ENCODE results near the gene C12orf56. TPM values are rescaled to one million over a fixed set of nuclear protein-coding genes. Genes with fewer than 3 reads are reported as not detected.

C12orf56 gene
- polyA plus RNA-seq, 1 donor from 2014 or later = not detected

GRCh38 chr12:64216239-64216638 is 174.3 kb downstream of the C12orf56 start:
- H3K9me3 ChIP-seq (ENCODE audit: low read length) = peaks cover 5% of the 10 kb centered on the region
- H3K79me2 ChIP-seq (replicated peaks; ENCODE audit: insufficient read depth, low read length) = no peaks in the 10 kb centered on the region
- no peaks in the 10 kb centered on the region for H3F3A ChIP-seq (ENCODE audit: insufficient read depth, low read length, poor library complexity, severe bottlenecking)
- H2AFZ ChIP-seq (ENCODE audit: low read depth, low read length) = no peak overlapping the region
- H3K4me3 ChIP-seq (ENCODE audit: low read length) = no peak overlapping the region
- no peak for TF ChIP-seq SMC3 (conservative IDR thresholded peaks at IDR 0.05; ENCODE audit: poor library complexity)
- no peak for TF ChIP-seq MXI1 (conservative IDR thresholded peaks at IDR 0.05; ENCODE audit: poor library complexity, severe bottlenecking)
- no peak for TF ChIP-seq REST (IDR thresholded peaks at IDR 0.05; ENCODE audit: borderline replicate concordance)
- no peak for TF ChIP-seq EZH2 (IDR thresholded peaks at IDR 0.05; ENCODE audit: borderline replicate concordance, insufficient read depth, low read length, poor library complexity, severe bottlenecking)
- no peak for TF ChIP-seq TAF1 (IDR thresholded peaks at IDR 0.05; ENCODE audit: low read depth)
- no peak for TF ChIP-seq RAD21 (conservative IDR thresholded peaks at IDR 0.05)
- no peak for TF ChIP-seq POLR2AphosphoS5 (IDR thresholded peaks at IDR 0.05)
- TF ChIP-seq, protein P1, sequence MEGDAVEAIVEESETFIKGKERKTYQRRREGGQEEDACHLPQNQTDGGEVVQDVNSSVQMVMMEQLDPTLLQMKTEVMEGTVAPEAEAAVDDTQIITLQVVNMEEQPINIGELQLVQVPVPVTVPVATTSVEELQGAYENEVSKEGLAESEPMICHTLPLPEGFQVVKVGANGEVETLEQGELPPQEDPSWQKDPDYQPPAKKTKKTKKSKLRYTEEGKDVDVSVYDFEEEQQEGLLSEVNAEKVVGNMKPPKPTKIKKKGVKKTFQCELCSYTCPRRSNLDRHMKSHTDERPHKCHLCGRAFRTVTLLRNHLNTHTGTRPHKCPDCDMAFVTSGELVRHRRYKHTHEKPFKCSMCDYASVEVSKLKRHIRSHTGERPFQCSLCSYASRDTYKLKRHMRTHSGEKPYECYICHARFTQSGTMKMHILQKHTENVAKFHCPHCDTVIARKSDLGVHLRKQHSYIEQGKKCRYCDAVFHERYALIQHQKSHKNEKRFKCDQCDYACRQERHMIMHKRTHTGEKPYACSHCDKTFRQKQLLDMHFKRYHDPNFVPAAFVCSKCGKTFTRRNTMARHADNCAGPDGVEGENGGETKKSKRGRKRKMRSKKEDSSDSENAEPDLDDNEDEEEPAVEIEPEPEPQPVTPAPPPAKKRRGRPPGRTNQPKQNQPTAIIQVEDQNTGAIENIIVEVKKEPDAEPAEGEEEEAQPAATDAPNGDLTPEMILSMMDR (IDR thresholded peaks at IDR 0.05; ENCODE audit: poor library complexity, severe bottlenecking) = no peak
- no peak for TF ChIP-seq EP300 (conservative IDR thresholded peaks at IDR 0.05; ENCODE audit: poor library complexity, severe bottlenecking)
- H3K27ac ChIP-seq (ENCODE audit: low read length) = no peak overlapping the region
- H3K9ac ChIP-seq (ENCODE audit: low read length) = no peak overlapping the region
- H3K27me3 ChIP-seq (ENCODE audit: insufficient read depth, low read depth, low read length) = no peaks in the 10 kb centered on the region
- H3K36me3 ChIP-seq (ENCODE audit: insufficient read depth, low read length) = no peaks in the 10 kb centered on the region
- no peaks in the 10 kb centered on the region for H3K9me2 ChIP-seq (ENCODE audit: insufficient read depth, low read length)
- no peaks in the 10 kb centered on the region for H4K20me1 ChIP-seq (ENCODE audit: insufficient read depth)
- H3K4me2 ChIP-seq (ENCODE audit: low read length) = no peak overlapping the region

Small RNAs within 50 kb of the gene (small RNA-seq; reads per million reads assigned to genes)
- gene RF01210 (0 reads per million in 3 experiments), gene RNU5A-7P (0 reads per million in 3 experiments)

Other genes with a start within 250 kb of the C12orf56 start
- 0.50 and 0.83 TPM in 2 replicates for gene KICS2, start 168.5 kb downstream of the C12orf56 start, polyA plus RNA-seq
- 46.7 and 50.8 TPM in 2 replicates for gene XPOT, start 13.6 kb upstream of the C12orf56 start, polyA plus RNA-seq
- gene TBK1, start 61.4 kb upstream of the C12orf56 start, polyA plus RNA-seq = 19.7 and 21.2 TPM in 2 replicates
- gene RASSF3, start 219.7 kb upstream of the C12orf56 start, polyA plus RNA-seq = 0.06 and 0.64 TPM in 2 replicates

Measured in neural cell (in vitro differentiated cells).